OCI-LY7 (cell line): Measurements from ENCODE around the gene TIMM8B. TPM values are rescaled to one million over a fixed set of nuclear protein-coding genes. Genes with fewer than 3 reads are reported as not detected.

Experiments
- BruUV-seq: library from RNA; stranded (reverse); fragments of 400-500 nt; replicated peaks from 2 replicates; lab custom pipeline; 2021; lab: Mats Ljungman, UMichigan
- CTCF ChIA-PET: fragments of 300-600 bp; sonication (Branson Sonifier 250); formaldehyde crosslinking; loops from one replicate; lab custom pipeline; 2022; ENCODE audit warnings: antibody characterized with exemption; ENCODE audit not compliant: unreplicated experiment; lab: Charles Lee
- POLR2A ChIA-PET: fragments of 300-600 bp; sonication (Branson Sonifier 250); formaldehyde crosslinking; loops from one replicate; lab custom pipeline; 2022; ENCODE audit warnings: antibody characterized with exemption; lab: Charles Lee
- DNase-seq: peaks from one replicate; pipeline ENCODE4 v3.0.0-alpha.2; 2015; ENCODE audit warnings: low spot score
- H2AFZ ChIP-seq: fragments of 200-600 bp; sonication (generic), shearing (Covaris generic); 2 replicates; pipeline ENCODE4 v1.6.1; 2014; ENCODE audit warnings: mild to moderate bottlenecking, antibody characterized with exemption, low read length, moderate library complexity
- H3K27ac ChIP-seq: fragments of 200-600 bp; sonication (generic); 2 replicates; pipeline ENCODE4 v1.5.1; 2014; ENCODE audit warnings: mixed run types, low read depth, mild to moderate bottlenecking, moderate library complexity, low read length, inconsistent platforms; ENCODE audit not compliant: poor library complexity, severe bottlenecking
- H3K36me3 ChIP-seq: fragments of 200-600 bp; sonication (generic); 2 replicates; pipeline ENCODE4 v1.6.1; 2014; ENCODE audit warnings: mild to moderate bottlenecking, antibody characterized with exemption, low read length, moderate library complexity, mixed read lengths; ENCODE audit not compliant: insufficient read depth
- H3K4me1 ChIP-seq: fragments of 200-600 bp; sonication (generic); 2 replicates; pipeline ENCODE4 v1.5.1; 2014; ENCODE audit warnings: mild to moderate bottlenecking, low read length; ENCODE audit not compliant: insufficient read depth, poor library complexity, severe bottlenecking
- H3K4me2 ChIP-seq: fragments of 200-600 bp; sonication (generic); 2 replicates; pipeline ENCODE4 v1.6.1; 2014; ENCODE audit warnings: mild to moderate bottlenecking, low read length
- H3K4me3 ChIP-seq: fragments of 200-600 bp; sonication (generic); 2 replicates; pipeline ENCODE4 v1.5.1; 2014; ENCODE audit warnings: mild to moderate bottlenecking, low read depth, low read length; ENCODE audit not compliant: poor library complexity, severe bottlenecking
- H3K79me2 ChIP-seq: fragments of 200-600 bp; sonication (generic); 2 replicates; pipeline ENCODE4 v1.6.1; 2016; ENCODE audit warnings: low read depth, mild to moderate bottlenecking, low read length, moderate library complexity, mixed read lengths; ENCODE audit not compliant: insufficient read depth
- H3K9me2 ChIP-seq: fragments of 200-600 bp; sonication (generic); 2 replicates; pipeline ENCODE4 v1.6.1; 2016; ENCODE audit warnings: mild to moderate bottlenecking, low read length, mixed read lengths; ENCODE audit not compliant: insufficient read depth
- H3K9me3 ChIP-seq: fragments of 200-600 bp; sonication (generic); 2 replicates; pipeline ENCODE4 v1.6.1; 2014; ENCODE audit warnings: mild to moderate bottlenecking, mixed run types, low read length, mixed read lengths
- H4K20me1 ChIP-seq: fragments of 200-600 bp; sonication (generic); 2 replicates; pipeline ENCODE4 v1.6.1; 2014; ENCODE audit warnings: mild to moderate bottlenecking, antibody characterized with exemption, low read length, moderate library complexity, mixed read lengths; ENCODE audit not compliant: insufficient read depth
- CTCF ChIP-seq: fragments of 200-600 bp; sonication (generic); conservative IDR thresholded peaks from 2 replicates; pipeline ENCODE4 v1.5.1; 2014; ENCODE audit warnings: mild to moderate bottlenecking, antibody characterized with exemption, low read length, moderate library complexity, mixed read lengths
- EZH2phosphoT487 ChIP-seq: fragments of 200-600 bp; sonication (generic); IDR thresholded peaks from 2 replicates; pipeline ENCODE4 v1.6.1; 2018; ENCODE audit warnings: low read depth, borderline replicate concordance, mild to moderate bottlenecking, mixed run types, antibody characterized with exemption, low read length, moderate library complexity, mixed read lengths
- intact Hi-C: fragments of 100-400 bp; cut with micrococcal nuclease; formaldehyde crosslinking; loops from one replicate; pipeline ENCODE4 v1.10.0; 2022; ENCODE audit not compliant: unreplicated experiment
- total RNA-seq, 2 experiments: library from RNA; depleted of rRNA in 1 of 2; stranded (reverse); fragments of >200 nt in 1 of 2; shearing (Covaris generic) in 1 of 2; gene quantifications; 2 replicates each; pipeline ENCODE4 v1.2.3, GENCODE V29; 2014 to 2022

TIMM8B gene
- total RNA-seq, 2 experiments from 2014 or later, result 58.2 to 71.3 TPM

- Histone ChIP-seq H3K4me3 (no peak overlapping the region), H4K20me1 (no peaks in the 10 kb centered on the region), H3K36me3 (no peaks in the 10 kb centered on the region), H3K9me2 (no peaks in the 10 kb centered on the region), H2AFZ (no peak overlapping the region), H3K4me1 (no peaks in the 10 kb centered on the region), H3K79me2 (no peaks in the 10 kb centered on the region), H3K9me3 (no peaks in the 10 kb centered on the region), H3K4me2 (no peak overlapping the region), H3K27ac (no peak overlapping the region)
- POLR2A ChIA-PET, result no interaction called here
- intact Hi-C loops, result no loop called here
- CTCF ChIA-PET, result no interaction called here
- TF ChIP-seq CTCF (no peak), EZH2phosphoT487 (no peak)
- DNase-seq, result no peak
- no TSS peak for BruUV-seq
These were observed 46.2 kb upstream of the TIMM8B start for GRCh38 chr11:112132737-112133136.

GRCh38 chr11:112129656-112130055 is 43.1 kb upstream of the TIMM8B start:
- no peaks in the 10 kb centered on the region for H3K9me2 ChIP-seq
- DNase-seq, result no peak
- intact Hi-C loops, result no loop called here
- no peaks in the 10 kb centered on the region for H3K9me3 ChIP-seq
- H3K4me1 ChIP-seq, result no peaks in the 10 kb centered on the region
- CTCF ChIA-PET, result no interaction called here
- no peaks in the 10 kb centered on the region for H4K20me1 ChIP-seq
- no peak overlapping the region for H2AFZ ChIP-seq
- no peaks in the 10 kb centered on the region for H3K79me2 ChIP-seq
- H3K36me3 ChIP-seq, result no peaks in the 10 kb centered on the region
- no peak overlapping the region for H3K4me2 ChIP-seq
- TF ChIP-seq CTCF, result no peak
- no peak for TF ChIP-seq EZH2phosphoT487
- H3K27ac ChIP-seq, result no peak overlapping the region
- POLR2A ChIA-PET, result interaction anchor here (0.6 kb wide), 1 partner anchor 613 kb away, joined by 4 read pairs; no protein-coding TSS in a partner anchor
- no peak overlapping the region for H3K4me3 ChIP-seq
- no TSS peak for BruUV-seq

- no peak for TF ChIP-seq EZH2phosphoT487
- no peak for TF ChIP-seq CTCF
- Histone ChIP-seq H3K9me3 (no peaks in the 10 kb centered on the region), H4K20me1 (no peaks in the 10 kb centered on the region), H3K4me2 (no peak overlapping the region), H3K4me3 (no peak overlapping the region), H3K9me2 (no peaks in the 10 kb centered on the region), H3K27ac (no peak overlapping the region), H3K79me2 (no peaks in the 10 kb centered on the region), H2AFZ (no peak overlapping the region), H3K36me3 (no peaks in the 10 kb centered on the region), H3K4me1 (no peaks in the 10 kb centered on the region)
- intact Hi-C loops, result no loop called here
- no TSS peak for BruUV-seq
- POLR2A ChIA-PET, result interaction anchor here (0.7 to 1.0 kb wide), 2 partner anchors 16 to 387 kb away, joined by 3 to 4 read pairs; no protein-coding TSS in a partner anchor
- CTCF ChIA-PET, result no interaction called here
- no peak for DNase-seq
These were observed 42.0 kb upstream of the TIMM8B start for GRCh38 chr11:112128483-112129121.
